H1 (cell line): ENCODE results near the gene TRAF3IP1. TPM values are rescaled to one million over a fixed set of nuclear protein-coding genes. Genes with fewer than 3 reads are reported as not detected.

ENCODE experiments used
- CBX5 ChIP-seq: fragments of 300-800, 300-1000 bp; sonication (generic); IDR thresholded peaks from 2 replicates; pipeline ENCODE4 v1.7.1; 2016; ENCODE audit warnings: antibody characterized with exemption, low read length, low read depth
- GABPA ChIP-seq: IDR thresholded peaks from 2 replicates; pipeline ENCODE4 v1.6.1; 2011; ENCODE audit warnings: mild to moderate bottlenecking, low read length, moderate library complexity, borderline replicate concordance; ENCODE audit not compliant: insufficient read depth
- JUND ChIP-seq: IDR thresholded peaks from 2 replicates; pipeline ENCODE4 v1.6.1; 2011; ENCODE audit warnings: mild to moderate bottlenecking, improper control_type of control experiment, low read length
- POLR2A ChIP-seq, 2 experiments: IDR thresholded peaks; 1 replicate in 1 of 2; 2 replicates in 1 of 2; pipeline ENCODE4 v1.6.1; 2011; ENCODE audit warnings: low read depth in 2 of 2, low read length in 2 of 2, mild to moderate bottlenecking in 2 of 2; ENCODE audit errors: control extremely low read depth in 1 of 2
- POLR2AphosphoS5 ChIP-seq: IDR thresholded peaks from 2 replicates; pipeline ENCODE4 v1.6.1; 2011; ENCODE audit warnings: low read depth, low read length
- TAF7 ChIP-seq: optimal IDR thresholded peaks from 2 replicates; pipeline ENCODE3; 2011; ENCODE audit warnings: low read depth, mild to moderate bottlenecking, inconsistent platforms, low read length, moderate library complexity, borderline replicate concordance
- polyA plus RNA-seq, 7 experiments: library from polyadenylated mRNA; depleted of rRNA in 3 of 7; stranded (reverse) in 5 of 7; unstranded in 2 of 7; fragments of >200 nt in 5 of 7; fragments of 200-250 nt in 2 of 7; gene quantifications; 1 replicate in 5 of 7; 2 replicates in 1 of 7; 4 replicates in 1 of 7; pipeline versions ENCODE4 v1.2.1 to v1.2.3, GENCODE V29; 2011 to 2013; ENCODE audit warnings: missing spikeins in 2 of 7, mixed read lengths in 2 of 7
- total RNA-seq: library from RNA; stranded (reverse); fragmentation: NEBNext Ultra II Directional; extraction: Animal tissue kit (Norgen Biotek cat#: 25700); gene quantifications from 2 replicates; pipeline ENCODE4 v1.2.1, GENCODE V29; 2021

Gene TRAF3IP1
- total and polyA plus RNA-seq, 2 of the 8 experiments (the other 6 are each of a cell fraction or from before 2014, with no cell fraction given), result 2.3 to 17.5 TPM

DNA sequence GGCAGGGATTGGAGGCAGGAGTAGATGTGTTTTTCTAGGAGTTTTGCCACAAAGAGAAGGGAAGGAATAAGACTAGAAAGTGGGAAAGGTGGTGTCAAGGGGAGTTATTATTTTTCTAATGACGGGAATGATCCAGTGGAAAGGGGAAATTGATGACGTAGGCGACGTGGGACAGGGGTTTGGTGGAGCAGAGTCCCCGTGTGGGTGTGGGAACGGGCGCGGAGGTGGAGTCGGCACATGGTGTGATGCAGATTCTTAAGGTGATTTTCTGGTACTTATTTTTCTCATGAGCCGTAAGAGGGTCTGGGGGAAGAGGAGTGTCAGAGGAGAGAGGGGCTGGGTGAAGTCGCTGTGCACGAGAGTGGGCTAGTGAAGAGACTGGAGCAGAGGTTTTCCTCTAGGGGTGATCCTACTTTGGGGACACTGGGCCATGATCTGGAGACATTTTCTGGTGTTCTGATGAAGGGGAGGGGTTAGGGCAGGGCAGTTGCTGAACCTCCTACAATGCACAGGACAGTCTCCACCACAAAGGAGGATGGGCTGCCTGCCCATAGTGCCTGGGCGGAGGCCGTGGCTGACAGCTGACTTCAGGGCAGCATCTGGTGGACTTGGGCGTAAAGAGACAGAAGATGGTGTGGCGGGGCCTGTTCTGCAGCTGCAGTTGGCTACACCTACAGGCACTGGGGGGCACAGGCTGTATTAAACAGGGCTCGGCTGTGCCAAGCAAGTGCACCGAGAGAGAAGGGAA lies 30.0 kb downstream of the TRAF3IP1 start (continued):
- TF ChIP-seq JUND (no peak), TAF7 (no peak), POLR2AphosphoS5 (no peak), CBX5 (no peak), POLR2A (IDR thresholded peaks at IDR 0.05; ENCODE audit: control extremely low read depth in 1 of 2, low read depth in 2 of 2, low read length in 2 of 2) (no peak), GABPA (no peak)
